Testis (tissue), 3 donors: ENCODE measurements around the gene ZNF423. TPM values are rescaled to one million over a fixed set of nuclear protein-coding genes. Genes with fewer than 3 reads are reported as not detected.

Experiments used
- DNase-seq: peaks from one replicate; pipeline ENCODE4 v3.0.0-alpha.2; 2019
- H3K27ac ChIP-seq, 2 donors: fragments of 200-600 bp; sonication (generic); one replicate each; pipeline ENCODE4 v1.5.1; 2019
- H3K27me3 ChIP-seq: fragments of 200-600 bp; sonication (generic); one replicate; pipeline ENCODE4 v1.5.1; 2019
- H3K36me3 ChIP-seq: fragments of 200-600 bp; sonication (generic); one replicate; pipeline ENCODE4 v1.5.1; 2017; ENCODE audit warnings: low read depth; ENCODE audit errors: missing control alignments
- H3K4me1 ChIP-seq: fragments of 200-600 bp; sonication (generic); one replicate; pipeline ENCODE4 v1.5.1; 2019
- H3K4me3 ChIP-seq, 2 donors: fragments of 200-600 bp; sonication (generic); one replicate each; pipeline ENCODE4 v1.5.1; 2017 to 2019
- H3K9me3 ChIP-seq: fragments of 200-600 bp; sonication (generic); one replicate; pipeline ENCODE4 v1.5.1; 2017
- CTCF ChIP-seq, 3 experiments: fragments of 450-650 bp in 2 of 3; fragments of 200-600 bp in 1 of 3; sonication (generic) in 1 of 3; IDR thresholded peaks; one replicate each; pipeline ENCODE4 v1.5.1; 2016 to 2019; ENCODE audit warnings: antibody characterized with exemption in 3 of 3, mild to moderate bottlenecking in 2 of 3, moderate library complexity in 1 of 3
- POLR2A ChIP-seq: fragments of 450-650 bp; IDR thresholded peaks from one replicate; pipeline ENCODE4 v1.6.1; 2017; ENCODE audit warnings: antibody characterized with exemption, mild to moderate bottlenecking, moderate library complexity
- WGBS, 2 donors: methylation state at CpG; one replicate each; pipeline ENCODE4 v1.1.5; 2018; 5-methylcytosine and 5-hydroxymethylcytosine counted together
- intact Hi-C: fragments of 100-400 bp; cut with DNase I; formaldehyde crosslinking; loops from one replicate; pipeline ENCODE4 v1.15.1; 2023; ENCODE audit warnings: low total_unique reads
- polyA plus RNA-seq: library from polyadenylated mRNA; stranded (reverse); fragments of 350-450 nt; fragmentation: Illumina TruSeq; extraction: RNeasy Lipid Tissue Mini Kit (QIAGEN cat#74804); gene quantifications from one replicate; pipeline ENCODE4 v1.2.3, GENCODE V29; 2014; ENCODE audit warnings: low read depth, low replicate concordance; ENCODE audit not compliant: insufficient read depth
- total RNA-seq, 2 donors: library from RNA; depleted of rRNA; stranded (reverse); fragments of >200 nt; gene quantifications; one replicate each; pipeline ENCODE4 v1.2.3, GENCODE V29; 2016

Gene ZNF423
- total and polyA plus RNA-seq, 3 donors from 2014 or later = 8.9 to 19.0 (median 12.1) TPM

- no peak overlapping the region for H3K27ac ChIP-seq
- H3K27me3 ChIP-seq = no peaks in the 10 kb centered on the region
- intact Hi-C loops = no loop called here
- no peaks in the 10 kb centered on the region for H3K9me3 ChIP-seq
- H3K36me3 ChIP-seq = no peaks in the 10 kb centered on the region
- no peaks in the 10 kb centered on the region for H3K4me1 ChIP-seq
- TF ChIP-seq CTCF (IDR thresholded peaks at IDR 0.05) = no peak
- no peak for TF ChIP-seq POLR2A
- DNase-seq = no peak
- 84 to 86% methylated on average over 7 of the region's 7 CpGs for WGBS, 2 donors
- no peak overlapping the region for H3K4me3 ChIP-seq
Observed at GRCh38 chr16:49900875-49901274, 45.0 kb upstream of the ZNF423 start.

- intact Hi-C loops = no loop called here
- TF ChIP-seq POLR2A (no peak), CTCF (IDR thresholded peaks at IDR 0.05) (no peak)
Observed at GRCh38 chr16:49899991-49900695, 44.2 kb upstream of the ZNF423 start.

GRCh38 chr16:49896447-49896964 lies 40.6 kb upstream of the ZNF423 start:
- H3K27me3 ChIP-seq = no peaks in the 10 kb centered on the region
- H3K36me3 ChIP-seq = no peaks in the 10 kb centered on the region
- WGBS, 2 donors = 88 to 93% methylated on average over 12 of the region's 12 CpGs
- TF ChIP-seq CTCF (IDR thresholded peaks at IDR 0.05) (no peak), POLR2A (no peak)
- no peak for DNase-seq
- H3K9me3 ChIP-seq = no peaks in the 10 kb centered on the region
- no peaks in the 10 kb centered on the region for H3K4me1 ChIP-seq
- H3K4me3 ChIP-seq = no peak overlapping the region
- H3K27ac ChIP-seq = no peak overlapping the region
- intact Hi-C loops = no loop called here

More at GRCh38 chr16:49899991-49900695, 44.2 kb upstream of the ZNF423 start:
- no peaks in the 10 kb centered on the region for H3K36me3 ChIP-seq
- H3K9me3 ChIP-seq = no peaks in the 10 kb centered on the region
- no peaks in the 10 kb centered on the region for H3K4me1 ChIP-seq
- H3K27ac ChIP-seq = no peak overlapping the region
- H3K4me3 ChIP-seq = no peak overlapping the region
- no peak for DNase-seq
- H3K27me3 ChIP-seq = no peaks in the 10 kb centered on the region
- WGBS, 2 donors = 77 to 81% methylated on average over 6 to 8 of the region's 8 CpGs

GRCh38 chr16:49890876-49891275 lies 35.0 kb upstream of the ZNF423 start:
- H3K27ac ChIP-seq = no peak overlapping the region
- H3K4me3 ChIP-seq = no peak overlapping the region
- H3K4me1 ChIP-seq = peaks cover 6% of the 10 kb centered on the region
- intact Hi-C loops = no loop called here
- H3K9me3 ChIP-seq = no peaks in the 10 kb centered on the region
- no peaks in the 10 kb centered on the region for H3K27me3 ChIP-seq
- TF ChIP-seq POLR2A (no peak), CTCF (IDR thresholded peaks at IDR 0.05) (peak in 2 of 3 experiments; percentile 21 to 35)
- DNase-seq = peak; percentile 32
- WGBS, 2 donors = 74 to 82% methylated on average over 5 of the region's 5 CpGs
- no peaks in the 10 kb centered on the region for H3K36me3 ChIP-seq
